ENCODE measurements around the gene BACH1. TPM values are rescaled to one million over a fixed set of nuclear protein-coding genes. Genes with fewer than 3 reads are reported as not detected.
"Not testable (repeated sequence)": the region's sequence is repeated elsewhere in the genome, so short reads cannot be mapped to it uniquely, and the experiment has no call there.

The BACH1 gene
- total RNA-seq, 2 experiments from 2014 or later: 21.6 to 26.2 TPM

- Mint-ChIP-seq H3K27ac (no peak overlapping the region), H3K9me3 (no peaks in the 10 kb centered on the region), H3K27me3 (no peaks in the 10 kb centered on the region), H3K4me3 (no peak overlapping the region), H3K4me1 (peaks cover 33% of the 10 kb centered on the region), H3K36me3 (ENCODE audit: low read depth) (peaks cover 15% of the 10 kb centered on the region)
- CTCF ChIA-PET: interaction anchor here (1.4 kb wide), 1 partner anchor 259 kb away, joined by 3 read pairs; no protein-coding TSS in a partner anchor
- POLR2A ChIA-PET: no interaction called here
- no peak for DNase-seq
These were observed 48.0 kb downstream of the BACH1 start for GRCh38 chr21:29346771-29347170.

- Mint-ChIP-seq H3K36me3 (ENCODE audit: low read depth) (peaks cover 10% of the 10 kb centered on the region), H3K4me1 (peaks cover 28% of the 10 kb centered on the region), H3K27ac (no peak overlapping the region), H3K9me3 (no peaks in the 10 kb centered on the region), H3K27me3 (no peaks in the 10 kb centered on the region), H3K4me3 (no peak overlapping the region)
- CTCF ChIA-PET: interaction anchor here (1.4 kb wide), 1 partner anchor 259 kb away, joined by 3 read pairs; no protein-coding TSS in a partner anchor
- POLR2A ChIA-PET: no interaction called here
- no peak for DNase-seq
These were observed 48.6 kb downstream of the BACH1 start for GRCh38 chr21:29347274-29347681.

GRCh38 chr21:29349702-29350101 lies 51.0 kb downstream of the BACH1 start:
- ChIA-PET CTCF (interaction anchor here (0.9 to 2.2 kb wide), 3 partner anchors 11 to 50 kb away, joined by 5 to 14 read pairs (median 12); no protein-coding TSS in a partner anchor), POLR2A (no interaction called here)
- Mint-ChIP-seq H3K4me1 (peaks cover 20% of the 10 kb centered on the region), H3K4me3 (no peak overlapping the region), H3K9me3 (peaks cover 11% of the 10 kb centered on the region), H3K27ac (no peak overlapping the region), H3K27me3 (no peaks in the 10 kb centered on the region), H3K36me3 (ENCODE audit: low read depth) (peaks cover 16% of the 10 kb centered on the region)
- DNase-seq: no peak

- H3K36me3 Mint-ChIP-seq (ENCODE audit: low read depth): peaks cover 17% of the 10 kb centered on the region
- H3K27ac Mint-ChIP-seq: no peak overlapping the region
- POLR2A ChIA-PET: no interaction called here
- H3K27me3 Mint-ChIP-seq: no peaks in the 10 kb centered on the region
- H3K9me3 Mint-ChIP-seq: peaks cover 12% of the 10 kb centered on the region
- DNase-seq: no peak
- H3K4me3 Mint-ChIP-seq: no peak overlapping the region
- CTCF ChIA-PET: interaction anchor here (1.6 to 2.0 kb wide), 2 partner anchors 10 to 22 kb away, joined by 4 to 5 read pairs; no protein-coding TSS in a partner anchor
- peaks cover 20% of the 10 kb centered on the region for H3K4me1 Mint-ChIP-seq
These were observed 51.6 kb downstream of the BACH1 start for GRCh38 chr21:29350246-29350779.

GRCh38 chr21:29351691-29352090 lies 53.0 kb downstream of the BACH1 start:
- Mint-ChIP-seq H3K4me3 (no peak overlapping the region), H3K36me3 (ENCODE audit: low read depth) (peaks cover 21% of the 10 kb centered on the region), H3K4me1 (peaks cover 18% of the 10 kb centered on the region), H3K9me3 (peaks cover 15% of the 10 kb centered on the region), H3K27me3 (no peaks in the 10 kb centered on the region), H3K27ac (no peak overlapping the region)
- CTCF ChIA-PET: interaction anchor here (0.7 to 2.0 kb wide), 5 partner anchors 12 to 409 kb away, joined by 3 to 5 read pairs (median 3); no protein-coding TSS in a partner anchor
- POLR2A ChIA-PET: no interaction called here
- no peak for DNase-seq

GRCh38 chr21:29355043-29355710 lies 56.5 kb downstream of the BACH1 start:
- Mint-ChIP-seq H3K36me3 (ENCODE audit: low read depth) (peaks cover 21% of the 10 kb centered on the region), H3K9me3 (peaks cover 15% of the 10 kb centered on the region)
- CTCF ChIA-PET, H3K4me3 Mint-ChIP-seq, H3K4me1 Mint-ChIP-seq, DNase-seq, POLR2A ChIA-PET, H3K27me3 Mint-ChIP-seq, H3K27ac Mint-ChIP-seq: not testable (repeated sequence)

GRCh38 chr21:29356291-29356690 lies 57.6 kb downstream of the BACH1 start:
- peaks cover 21% of the 10 kb centered on the region for H3K36me3 Mint-ChIP-seq (ENCODE audit: low read depth)
- H3K27ac Mint-ChIP-seq, H3K4me3 Mint-ChIP-seq, CTCF ChIA-PET, POLR2A ChIA-PET, DNase-seq, H3K4me1 Mint-ChIP-seq, H3K27me3 Mint-ChIP-seq: not testable (repeated sequence)
- peaks cover 15% of the 10 kb centered on the region for H3K9me3 Mint-ChIP-seq

GRCh38 chr21:29356810-29357209 lies 58.1 kb downstream of the BACH1 start:
- H3K27me3 Mint-ChIP-seq, H3K4me3 Mint-ChIP-seq, H3K27ac Mint-ChIP-seq, H3K4me1 Mint-ChIP-seq, CTCF ChIA-PET, DNase-seq, POLR2A ChIA-PET: not testable (repeated sequence)
- Mint-ChIP-seq H3K36me3 (ENCODE audit: low read depth) (peaks cover 21% of the 10 kb centered on the region), H3K9me3 (peaks cover 15% of the 10 kb centered on the region)

GRCh38 chr21:29359718-29360117 lies 61.0 kb downstream of the BACH1 start:
- no peak overlapping the region for H3K27ac Mint-ChIP-seq
- H3K9me3 Mint-ChIP-seq: peaks cover 4% of the 10 kb centered on the region
- CTCF ChIA-PET: interaction anchor here (1.4 to 2.0 kb wide), 2 partner anchors 11 to 16 kb away, joined by 4 to 8 read pairs; no protein-coding TSS in a partner anchor
- no peaks in the 10 kb centered on the region for H3K27me3 Mint-ChIP-seq
- no peak for DNase-seq
- peaks cover 4% of the 10 kb centered on the region for H3K36me3 Mint-ChIP-seq (ENCODE audit: low read depth)
- peaks cover 8% of the 10 kb centered on the region for H3K4me1 Mint-ChIP-seq
- POLR2A ChIA-PET: no interaction called here
- no peak overlapping the region for H3K4me3 Mint-ChIP-seq

- Mint-ChIP-seq H3K36me3 (ENCODE audit: low read depth) (no peaks in the 10 kb centered on the region), H3K27ac (no peak overlapping the region), H3K9me3 (no peaks in the 10 kb centered on the region), H3K4me3 (no peak overlapping the region), H3K4me1 (peaks cover 8% of the 10 kb centered on the region), H3K27me3 (no peaks in the 10 kb centered on the region)
- ChIA-PET CTCF (interaction anchor here (0.6 to 1.9 kb wide), 8 partner anchors 8 to 507 kb away, joined by 3 to 7 read pairs (median 5); no protein-coding TSS in a partner anchor), POLR2A (interaction anchor here (1.1 to 1.2 kb wide), 2 partner anchors 11 to 62 kb away, joined by 3 read pairs; no protein-coding TSS in a partner anchor)
- DNase-seq: no peak
These were observed 62.4 kb downstream of the BACH1 start for GRCh38 chr21:29360799-29361765.

- ChIA-PET CTCF (no interaction called here), POLR2A (no interaction called here)
- no peak overlapping the region for H3K27ac Mint-ChIP-seq
- H3K27me3 Mint-ChIP-seq: no peaks in the 10 kb centered on the region
- no peak for DNase-seq
- H3K4me1 Mint-ChIP-seq: peaks cover 4% of the 10 kb centered on the region
- no peaks in the 10 kb centered on the region for H3K9me3 Mint-ChIP-seq
- H3K36me3 Mint-ChIP-seq (ENCODE audit: low read depth): no peaks in the 10 kb centered on the region
- H3K4me3 Mint-ChIP-seq: no peak overlapping the region
These were observed 64.0 kb downstream of the BACH1 start for GRCh38 chr21:29362758-29363157.

GRCh38 chr21:29365661-29366265 lies 67.0 kb downstream of the BACH1 start:
- POLR2A ChIA-PET: interaction anchor here (1.1 kb wide), 1 partner anchor 191 kb away, joined by 3 read pairs; no protein-coding TSS in a partner anchor
- no peak overlapping the region for H3K4me3 Mint-ChIP-seq
- no peaks in the 10 kb centered on the region for H3K27me3 Mint-ChIP-seq
- CTCF ChIA-PET: interaction anchor here (1.6 to 1.8 kb wide), 2 partner anchors 9 to 18 kb away, joined by 3 to 6 read pairs; no protein-coding TSS in a partner anchor
- no peak for DNase-seq
- no peak overlapping the region for H3K27ac Mint-ChIP-seq
- H3K9me3 Mint-ChIP-seq: no peaks in the 10 kb centered on the region
- H3K36me3 Mint-ChIP-seq (ENCODE audit: low read depth): no peaks in the 10 kb centered on the region
- no peaks in the 10 kb centered on the region for H3K4me1 Mint-ChIP-seq

All from activated CD4-positive, alpha-beta memory T cell treated with anti-CD3 and anti-CD28 coated beads, Interleukin-2, amount 10 ng/mL, durations not matched to agents 7 days and 5 days (primary cell).